Astrocyte (in vitro differentiated cells and primary cell): ENCODE results near the gene MYT1. TPM values are rescaled to one million over a fixed set of nuclear protein-coding genes. Genes with fewer than 3 reads are reported as not detected.
A peak's percentile ranks its signal among the peaks of the same experiment; 100 is the strongest.

Source experiments
- DNase-seq: peaks from one replicate; pipeline ENCODE4 v3.0.0-alpha.2; 2010; ENCODE audit warnings: low read depth
- FAIRE-seq: peaks from 2 replicates; lab custom pipeline; 2011; peaks lifted over from hg19 to GRCh38; lab: Jason Lieb, UNC
- H2AFZ ChIP-seq: 2 replicates; pipeline ENCODE4 v1.6.0; 2012; ENCODE audit warnings: low read depth, low read length, inconsistent platforms
- H3K27ac ChIP-seq: 2 replicates; pipeline ENCODE4 v1.5.1; 2011; ENCODE audit warnings: low read depth, low read length, inconsistent platforms
- H3K27me3 ChIP-seq: 2 replicates; pipeline ENCODE4 v1.6.0; 2011; ENCODE audit warnings: low read length, inconsistent platforms; ENCODE audit not compliant: insufficient read depth
- H3K36me3 ChIP-seq: 2 replicates; pipeline ENCODE4 v1.5.1; 2011; ENCODE audit warnings: low read length, inconsistent platforms; ENCODE audit not compliant: insufficient read depth
- H3K4me1 ChIP-seq: 2 replicates; pipeline ENCODE4 v1.5.1; 2011; ENCODE audit warnings: low read length, inconsistent platforms; ENCODE audit not compliant: insufficient read depth
- H3K4me2 ChIP-seq: 2 replicates; pipeline ENCODE4 v1.6.0; 2012; ENCODE audit warnings: low read length, inconsistent platforms
- H3K4me3 ChIP-seq: 2 replicates; pipeline ENCODE4 v1.5.1; 2011; ENCODE audit warnings: low read depth, mild to moderate bottlenecking, low read length, inconsistent platforms; ENCODE audit not compliant: insufficient read depth
- H3K79me2 ChIP-seq: 2 replicates; pipeline ENCODE4 v1.6.0; 2012; ENCODE audit warnings: mild to moderate bottlenecking, low read length, inconsistent platforms; ENCODE audit not compliant: insufficient read depth
- H3K9ac ChIP-seq: 2 replicates; pipeline ENCODE4 v1.6.0; 2012; ENCODE audit warnings: mild to moderate bottlenecking, low read length, inconsistent platforms
- H3K9me3 ChIP-seq: 2 replicates; pipeline ENCODE4 v1.5.1; 2012; ENCODE audit warnings: low read depth, mild to moderate bottlenecking, low read length, inconsistent platforms; ENCODE audit not compliant: insufficient read depth
- H4K20me1 ChIP-seq: 2 replicates; pipeline ENCODE4 v1.6.0; 2012; ENCODE audit warnings: low read length, inconsistent platforms; ENCODE audit not compliant: insufficient read depth
- H3K27ac Mint-ChIP-seq: one replicate; pipeline ENCODE4 v1.8.0; 2021; ENCODE audit warnings: mild to moderate bottlenecking, mixed read lengths; ENCODE audit not compliant: unreplicated experiment
- H3K27me3 Mint-ChIP-seq: one replicate; pipeline ENCODE4 v1.8.0; 2021; ENCODE audit warnings: low read depth, mixed read lengths; ENCODE audit not compliant: unreplicated experiment
- H3K36me3 Mint-ChIP-seq: one replicate; pipeline ENCODE4 v1.8.0; 2021; ENCODE audit warnings: low read depth, mixed read lengths; ENCODE audit not compliant: unreplicated experiment
- H3K4me1 Mint-ChIP-seq: one replicate; pipeline ENCODE4 v1.8.0; 2021; ENCODE audit warnings: low read depth, mixed read lengths; ENCODE audit not compliant: unreplicated experiment
- H3K4me3 Mint-ChIP-seq: one replicate; pipeline ENCODE4 v1.8.0; 2021; ENCODE audit warnings: mild to moderate bottlenecking, moderate library complexity, mixed read lengths; ENCODE audit not compliant: unreplicated experiment
- H3K9me3 Mint-ChIP-seq: one replicate; pipeline ENCODE4 v1.8.0; 2021; ENCODE audit warnings: mild to moderate bottlenecking, mixed read lengths; ENCODE audit not compliant: unreplicated experiment
- CTCF ChIP-seq: IDR thresholded peaks from 2 replicates; pipeline ENCODE4 v1.5.1; 2011; ENCODE audit warnings: low read depth, mild to moderate bottlenecking, inconsistent platforms, low read length, moderate library complexity; ENCODE audit not compliant: insufficient read depth
- EZH2 ChIP-seq: IDR thresholded peaks from 2 replicates; pipeline ENCODE4 v1.6.1; 2012; ENCODE audit warnings: mild to moderate bottlenecking, low read length, inconsistent platforms; ENCODE audit not compliant: insufficient read depth
- total RNA-seq: library from RNA; stranded (reverse); gene quantifications from 2 replicates; pipeline ENCODE4 v1.2.1, GENCODE V29; 2021

Gene MYT1
- total RNA-seq, 1 donor from 2014 or later: not detected

GRCh38 chr20:64149141-64149540 lies 15.1 kb upstream of the MYT1 start:
- Histone ChIP-seq H4K20me1 (no peaks in the 10 kb centered on the region), H3K4me3 (no peak overlapping the region), H3K4me1 (peaks cover 4% of the 10 kb centered on the region), H3K4me2 (no peak overlapping the region), H3K27me3 (no peaks in the 10 kb centered on the region), H3K9me3 (peaks cover 6% of the 10 kb centered on the region), H3K36me3 (no peaks in the 10 kb centered on the region), H3K9ac (no peak overlapping the region), H3K27ac (no peak overlapping the region), H3K79me2 (no peaks in the 10 kb centered on the region), H2AFZ (no peak overlapping the region)
- Mint-ChIP-seq H3K9me3 (peaks cover 18% of the 10 kb centered on the region), H3K36me3 (peaks cover 2% of the 10 kb centered on the region), H3K27me3 (peaks cover 18% of the 10 kb centered on the region), H3K27ac (no peak overlapping the region), H3K4me3 (no peak overlapping the region), H3K4me1 (peaks cover 5% of the 10 kb centered on the region)
- no peak for TF ChIP-seq CTCF
- TF ChIP-seq EZH2: no peak
- DNase-seq (no peak), FAIRE-seq (no peak)

- H3K9me3 ChIP-seq: peaks cover 6% of the 10 kb centered on the region
- H4K20me1 ChIP-seq: no peaks in the 10 kb centered on the region
- DNase-seq: no peak
- peaks cover 19% of the 10 kb centered on the region for H3K27me3 Mint-ChIP-seq
- H3K36me3 ChIP-seq: no peaks in the 10 kb centered on the region
- H2AFZ ChIP-seq: no peak overlapping the region
- FAIRE-seq: no peak
- H3K36me3 Mint-ChIP-seq: no peaks in the 10 kb centered on the region
- peaks cover 4% of the 10 kb centered on the region for H3K4me1 ChIP-seq
- H3K4me2 ChIP-seq: no peak overlapping the region
- peaks cover 13% of the 10 kb centered on the region for H3K9me3 Mint-ChIP-seq
- no peak overlapping the region for H3K9ac ChIP-seq
- no peaks in the 10 kb centered on the region for H3K79me2 ChIP-seq
- H3K27ac ChIP-seq: no peak overlapping the region
- peak overlapping the region; percentile 76 for H3K27ac Mint-ChIP-seq
- H3K27me3 ChIP-seq: no peaks in the 10 kb centered on the region
- TF ChIP-seq CTCF (no peak), EZH2 (no peak)
- H3K4me1 Mint-ChIP-seq: peaks cover 5% of the 10 kb centered on the region
- no peak overlapping the region for H3K4me3 ChIP-seq
- H3K4me3 Mint-ChIP-seq: no peak overlapping the region
These were observed 14.3 kb upstream of the MYT1 start for GRCh38 chr20:64149809-64150560.
